Measurements from ENCODE around the gene MDGA2.

MDGA2 gene

GRCh38 chr14:47466916-47467315 is 208.5 kb downstream of the MDGA2 start:
- Mint-ChIP-seq H3K4me3 (no peak overlapping the region), H3K27ac (no peak overlapping the region), H3K4me1 (no peaks in the 10 kb centered on the region), H3K27me3 (no peaks in the 10 kb centered on the region), H3K9me3 (peaks cover 2% of the 10 kb centered on the region), H3K36me3 (no peaks in the 10 kb centered on the region)
- ATAC-seq = no peak

DNA sequence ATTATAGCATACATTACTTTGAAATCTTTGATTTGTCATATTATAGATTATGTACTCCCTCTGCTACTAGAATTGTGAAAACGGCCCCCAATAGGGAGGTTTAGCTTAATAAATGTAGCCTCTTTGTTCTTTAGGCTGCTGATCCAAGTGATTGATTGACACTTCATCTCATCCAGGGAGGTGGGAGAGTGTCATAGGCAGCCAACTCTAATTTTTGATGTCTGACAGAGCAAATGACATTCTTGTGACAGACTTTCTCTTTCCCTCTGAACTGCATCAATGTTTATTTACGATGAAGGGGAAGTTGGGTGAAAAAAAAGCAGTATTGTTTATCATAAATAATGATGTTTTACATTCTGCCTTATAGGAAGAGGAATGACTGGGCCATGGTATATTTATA is 221.4 kb downstream of the MDGA2 start:
- H3K4me3 Mint-ChIP-seq = no peak overlapping the region
- no peaks in the 10 kb centered on the region for H3K36me3 Mint-ChIP-seq
- H3K27me3 Mint-ChIP-seq = no peaks in the 10 kb centered on the region
- H3K9me3 Mint-ChIP-seq = no peaks in the 10 kb centered on the region
- no peak overlapping the region for H3K27ac Mint-ChIP-seq
- H3K4me1 Mint-ChIP-seq = no peaks in the 10 kb centered on the region
- ATAC-seq = no peak

GRCh38 chr14:47447076-47447475 is 228.3 kb downstream of the MDGA2 start:
- no peak for ATAC-seq
- H3K27me3 Mint-ChIP-seq = no peaks in the 10 kb centered on the region
- no peaks in the 10 kb centered on the region for H3K36me3 Mint-ChIP-seq
- peaks cover 3% of the 10 kb centered on the region for H3K9me3 Mint-ChIP-seq
- H3K4me1 Mint-ChIP-seq = no peaks in the 10 kb centered on the region
- no peak overlapping the region for H3K27ac Mint-ChIP-seq
- no peak overlapping the region for H3K4me3 Mint-ChIP-seq

GRCh38 chr14:47442211-47442610 is 233.2 kb downstream of the MDGA2 start:
- H3K4me3 Mint-ChIP-seq = no peak overlapping the region
- no peaks in the 10 kb centered on the region for H3K27me3 Mint-ChIP-seq
- peaks cover 7% of the 10 kb centered on the region for H3K9me3 Mint-ChIP-seq
- no peak overlapping the region for H3K27ac Mint-ChIP-seq
- no peaks in the 10 kb centered on the region for H3K4me1 Mint-ChIP-seq
- H3K36me3 Mint-ChIP-seq = no peaks in the 10 kb centered on the region
- no peak for ATAC-seq

DNA sequence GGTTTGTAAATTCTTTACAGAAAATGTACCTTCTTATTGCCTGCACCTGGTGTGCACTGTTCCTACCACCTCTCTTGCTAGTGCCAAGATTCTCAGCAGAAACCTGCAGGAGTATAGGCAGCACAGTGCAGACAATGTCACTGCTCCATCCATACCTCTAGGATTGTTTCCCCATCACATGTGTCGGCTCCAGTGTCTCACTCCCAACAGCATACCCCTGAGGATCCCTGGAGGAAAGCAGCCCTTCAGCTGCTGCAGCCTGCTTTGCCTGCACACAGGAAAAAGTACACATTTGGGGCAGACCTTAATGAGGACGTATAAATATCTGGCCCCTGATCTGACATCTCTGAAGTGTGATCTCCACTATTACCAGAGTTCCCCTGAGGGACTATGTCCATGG is 235.5 kb downstream of the MDGA2 start:
- no peaks in the 10 kb centered on the region for H3K4me1 Mint-ChIP-seq
- peaks cover 5% of the 10 kb centered on the region for H3K9me3 Mint-ChIP-seq
- H3K27me3 Mint-ChIP-seq = no peaks in the 10 kb centered on the region
- H3K36me3 Mint-ChIP-seq = no peaks in the 10 kb centered on the region
- ATAC-seq = no peak
- H3K4me3 Mint-ChIP-seq = no peak overlapping the region
- H3K27ac Mint-ChIP-seq = no peak overlapping the region

DNA sequence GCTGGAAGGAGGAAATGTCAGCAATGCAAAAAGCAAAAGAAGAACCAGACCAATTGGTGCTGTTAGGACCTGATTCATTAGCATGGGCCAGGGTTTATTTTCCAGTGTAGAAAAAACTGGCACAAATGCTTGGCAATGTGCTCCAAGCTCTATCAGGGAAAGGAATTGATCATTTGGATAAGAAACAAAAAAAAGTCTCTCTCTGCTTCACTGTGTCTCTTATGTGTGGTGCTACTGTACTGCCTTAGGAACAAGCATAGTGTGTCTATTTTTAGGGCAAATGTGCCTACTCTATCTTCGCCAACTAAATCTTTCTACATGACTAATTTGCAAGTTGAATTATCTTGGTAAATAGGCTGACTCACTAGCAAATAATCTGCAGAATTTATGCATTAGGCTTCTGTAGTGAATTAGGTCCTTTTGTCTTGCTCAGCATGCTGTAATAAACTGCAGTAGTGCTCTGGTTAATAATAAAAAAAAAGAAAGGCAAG is 236.7 kb downstream of the MDGA2 start:
- ATAC-seq = no peak
- Mint-ChIP-seq H3K36me3 (no peaks in the 10 kb centered on the region), H3K9me3 (peaks cover 4% of the 10 kb centered on the region), H3K27ac (no peak overlapping the region), H3K27me3 (no peaks in the 10 kb centered on the region), H3K4me3 (no peak overlapping the region), H3K4me1 (no peaks in the 10 kb centered on the region)

DNA sequence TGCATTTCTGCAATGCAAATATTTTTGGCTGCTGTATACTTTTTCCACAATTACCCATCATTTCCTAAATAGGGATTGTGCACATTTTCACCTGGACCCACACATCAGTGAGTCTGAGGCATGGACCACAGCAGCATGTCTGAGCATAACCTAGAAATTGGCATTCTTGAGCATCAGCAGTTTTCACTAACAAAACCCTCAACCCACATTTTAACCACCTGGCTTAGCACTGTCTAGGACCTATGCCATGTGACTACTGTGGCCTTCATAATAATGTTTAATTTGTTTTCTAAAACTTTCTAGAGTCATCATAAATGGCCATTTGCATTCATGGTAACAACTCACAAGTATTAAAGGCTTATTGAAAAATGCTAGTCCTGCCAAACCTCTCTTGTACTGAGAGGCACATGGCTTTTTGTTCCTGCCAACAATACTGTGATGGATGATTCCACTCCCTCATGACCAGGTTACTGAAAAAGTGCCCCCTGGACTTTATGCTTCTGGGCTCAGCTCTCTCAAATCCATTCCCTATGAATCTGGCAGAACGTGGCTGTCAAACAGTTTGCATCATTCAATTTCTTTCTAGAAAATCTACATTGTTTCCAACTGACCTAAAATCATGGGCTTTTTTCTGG is 240.0 kb downstream of the MDGA2 start:
- no peak for ATAC-seq
- Mint-ChIP-seq H3K4me3 (no peak overlapping the region), H3K4me1 (no peaks in the 10 kb centered on the region), H3K27ac (no peak overlapping the region), H3K9me3 (no peaks in the 10 kb centered on the region), H3K36me3 (no peaks in the 10 kb centered on the region), H3K27me3 (no peaks in the 10 kb centered on the region)

- H3K4me3 Mint-ChIP-seq = no peak overlapping the region
- ATAC-seq = no peak
- H3K27ac Mint-ChIP-seq = no peak overlapping the region
- H3K27me3 Mint-ChIP-seq = no peaks in the 10 kb centered on the region
- H3K36me3 Mint-ChIP-seq = no peaks in the 10 kb centered on the region
- no peaks in the 10 kb centered on the region for H3K9me3 Mint-ChIP-seq
- H3K4me1 Mint-ChIP-seq = no peaks in the 10 kb centered on the region
Observed at GRCh38 chr14:47427629-47428028, 247.8 kb downstream of the MDGA2 start.

GRCh38 chr14:47425302-47425701 is 250.1 kb downstream of the MDGA2 start:
- Mint-ChIP-seq H3K27ac (no peak overlapping the region), H3K4me1 (no peaks in the 10 kb centered on the region), H3K9me3 (no peaks in the 10 kb centered on the region), H3K27me3 (no peaks in the 10 kb centered on the region), H3K4me3 (no peak overlapping the region), H3K36me3 (no peaks in the 10 kb centered on the region)
- ATAC-seq = no peak

GRCh38 chr14:47422191-47422590 is 253.2 kb downstream of the MDGA2 start:
- Mint-ChIP-seq H3K4me3 (no peak overlapping the region), H3K27ac (no peak overlapping the region), H3K9me3 (peaks cover 2% of the 10 kb centered on the region), H3K36me3 (no peaks in the 10 kb centered on the region), H3K27me3 (no peaks in the 10 kb centered on the region), H3K4me1 (no peaks in the 10 kb centered on the region)
- no peak for ATAC-seq

- H3K9me3 Mint-ChIP-seq = no peaks in the 10 kb centered on the region
- H3K27me3 Mint-ChIP-seq = no peaks in the 10 kb centered on the region
- no peak overlapping the region for H3K4me3 Mint-ChIP-seq
- no peaks in the 10 kb centered on the region for H3K36me3 Mint-ChIP-seq
- H3K4me1 Mint-ChIP-seq = no peaks in the 10 kb centered on the region
- no peak overlapping the region for H3K27ac Mint-ChIP-seq
- ATAC-seq = no peak
Observed at GRCh38 chr14:47411523-47411922, 263.9 kb downstream of the MDGA2 start.

DNA sequence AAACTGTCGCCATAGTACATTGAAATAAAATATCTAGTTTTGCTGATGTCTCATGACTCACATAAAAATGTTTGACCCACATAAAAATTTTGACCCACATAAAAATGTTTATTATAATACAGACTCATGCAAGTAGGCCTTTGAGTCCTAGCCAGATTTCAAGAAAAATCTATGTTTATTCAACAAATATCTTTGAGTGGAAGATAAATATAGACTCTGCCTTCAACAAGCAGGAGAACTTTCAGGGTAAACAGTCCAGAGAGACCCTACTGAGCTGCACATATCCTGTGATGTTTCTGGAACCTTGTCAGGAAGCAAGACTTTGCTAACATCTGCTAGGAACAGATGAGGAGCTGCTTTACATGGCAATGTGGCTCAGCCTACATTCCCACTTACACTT is 283.1 kb downstream of the MDGA2 start:
- no peaks in the 10 kb centered on the region for H3K4me1 Mint-ChIP-seq
- no peak for ATAC-seq
- H3K4me3 Mint-ChIP-seq = no peak overlapping the region

GRCh38 chr14:47390831-47391504 is 284.4 kb downstream of the MDGA2 start:
- Mint-ChIP-seq H3K4me1 (no peaks in the 10 kb centered on the region), H3K36me3 (no peaks in the 10 kb centered on the region), H3K4me3 (no peak overlapping the region), H3K27me3 (no peaks in the 10 kb centered on the region), H3K27ac (no peak overlapping the region), H3K9me3 (peaks cover 2% of the 10 kb centered on the region)
- no peak for ATAC-seq

More for the DNA sequence above, 283.1 kb downstream of the MDGA2 start:
- no peak overlapping the region for H3K27ac Mint-ChIP-seq
- no peaks in the 10 kb centered on the region for H3K27me3 Mint-ChIP-seq
- no peaks in the 10 kb centered on the region for H3K36me3 Mint-ChIP-seq
- peaks cover 2% of the 10 kb centered on the region for H3K9me3 Mint-ChIP-seq

DNA sequence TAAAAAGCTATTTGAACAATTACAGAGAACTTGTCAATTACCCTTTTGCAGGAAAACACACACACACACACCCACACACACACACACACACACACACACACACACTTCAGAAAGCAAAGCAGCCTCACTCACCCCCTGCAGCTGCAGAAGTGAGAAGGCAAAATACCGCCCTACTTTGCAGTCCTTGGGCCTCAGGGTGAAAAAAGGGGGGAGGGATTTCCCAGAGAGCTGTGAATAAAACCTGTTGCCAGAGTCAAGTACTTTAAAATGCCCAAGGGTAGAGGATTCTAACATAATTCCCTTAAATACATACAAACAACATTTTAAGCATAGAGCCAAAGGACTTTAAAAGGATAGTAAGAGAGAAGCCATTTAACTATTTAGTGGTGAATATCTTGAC is 285.9 kb downstream of the MDGA2 start:
- Mint-ChIP-seq H3K9me3 (peaks cover 2% of the 10 kb centered on the region), H3K4me3 (no peak overlapping the region), H3K27ac (no peak overlapping the region), H3K4me1 (no peaks in the 10 kb centered on the region), H3K27me3 (no peaks in the 10 kb centered on the region), H3K36me3 (no peaks in the 10 kb centered on the region)
- ATAC-seq = no peak

DNA sequence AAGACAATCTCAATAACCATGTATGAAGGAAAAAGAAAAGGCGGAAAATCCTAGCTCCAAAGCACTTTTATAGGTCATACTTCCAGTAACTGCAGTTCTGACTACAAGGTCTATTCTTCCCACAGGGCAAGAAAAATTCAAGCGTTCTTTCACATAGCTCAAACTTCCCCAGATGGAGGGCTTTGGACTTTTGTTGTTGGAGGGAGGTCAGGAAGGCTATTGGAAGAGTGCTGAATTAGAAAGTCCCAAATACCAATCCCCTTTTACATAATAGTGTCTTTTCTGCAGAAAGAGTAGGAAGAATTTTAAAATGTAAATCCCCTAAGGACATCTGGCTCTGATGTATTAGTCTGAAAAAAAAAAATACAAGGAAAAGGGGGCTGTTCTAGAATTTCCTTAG is 309.4 kb downstream of the MDGA2 start:
- Mint-ChIP-seq H3K9me3 (peaks cover 3% of the 10 kb centered on the region), H3K4me1 (no peaks in the 10 kb centered on the region), H3K27me3 (no peaks in the 10 kb centered on the region), H3K27ac (no peak overlapping the region), H3K4me3 (no peak overlapping the region), H3K36me3 (no peaks in the 10 kb centered on the region)
- no peak for ATAC-seq

- no peak for ATAC-seq
- peaks cover 6% of the 10 kb centered on the region for H3K9me3 Mint-ChIP-seq
- no peaks in the 10 kb centered on the region for H3K27me3 Mint-ChIP-seq
- H3K27ac Mint-ChIP-seq = no peak overlapping the region
- no peaks in the 10 kb centered on the region for H3K4me1 Mint-ChIP-seq
- no peaks in the 10 kb centered on the region for H3K36me3 Mint-ChIP-seq
- no peak overlapping the region for H3K4me3 Mint-ChIP-seq
Observed at GRCh38 chr14:47365233-47365632, 310.2 kb downstream of the MDGA2 start.
